ENCODE data around the gene RESP18. TPM values are rescaled to one million over a fixed set of nuclear protein-coding genes. Genes with fewer than 3 reads are reported as not detected.

Gene RESP18
- total RNA-seq, 2 donors from 2014 or later, result not detected

GRCh38 chr2:219285894-219286425 is 46.6 kb downstream of the RESP18 start:
- no peak overlapping the region for H3K4me3 ChIP-seq
- peaks cover 0 to 16% of the 10 kb centered on the region in 2 donors for H3K36me3 ChIP-seq
- H3K9me3 ChIP-seq, result no peaks in the 10 kb centered on the region
- no peaks in the 10 kb centered on the region for H3K27me3 ChIP-seq (replicated peaks; ENCODE audit: insufficient read depth)
- TF ChIP-seq POLR2A (IDR thresholded peaks at IDR 0.05) (no peak), POLR2AphosphoS5 (IDR thresholded peaks at IDR 0.05) (peak; percentile 45)
- DNase-seq (ENCODE audit: low spot score), result peak; percentile 66
- 54% methylated on average over 17 of the region's 17 CpGs for WGBS
- peaks cover 9% of the 10 kb centered on the region for H3K4me1 ChIP-seq (replicated peaks)
- H3K27ac ChIP-seq, result no peak overlapping the region
- intact Hi-C loops (cut with DNase I), result no loop called here

GRCh38 chr2:219285373-219285735 is 47.2 kb downstream of the RESP18 start:
- Histone ChIP-seq H3K27ac (no peak overlapping the region), H3K27me3 (replicated peaks; ENCODE audit: insufficient read depth) (no peaks in the 10 kb centered on the region), H3K36me3 (peaks cover 0 to 16% of the 10 kb centered on the region in 2 donors), H3K9me3 (no peaks in the 10 kb centered on the region), H3K4me1 (replicated peaks) (peaks cover 11% of the 10 kb centered on the region), H3K4me3 (no peak overlapping the region)
- 79% methylated on average over 12 of the region's 12 CpGs for WGBS
- no peak for DNase-seq (ENCODE audit: low spot score)
- TF ChIP-seq CTCF (IDR thresholded peaks at IDR 0.05), result no peak
- no peak for TF ChIP-seq POLR2A (IDR thresholded peaks at IDR 0.05)
- no peak for TF ChIP-seq POLR2AphosphoS5 (IDR thresholded peaks at IDR 0.05)
- intact Hi-C loops (cut with DNase I), result no loop called here

GRCh38 chr2:219284501-219285372 is 47.8 kb downstream of the RESP18 start:
- no peak for TF ChIP-seq POLR2A (IDR thresholded peaks at IDR 0.05)
- no peaks in the 10 kb centered on the region for H3K9me3 ChIP-seq
- H3K27me3 ChIP-seq (replicated peaks; ENCODE audit: insufficient read depth), result no peaks in the 10 kb centered on the region
- 85% methylated on average over 16 of the region's 16 CpGs for WGBS
- no peak for DNase-seq (ENCODE audit: low spot score)
- peaks cover 16% of the 10 kb centered on the region for H3K4me1 ChIP-seq (replicated peaks)
- intact Hi-C loops (cut with DNase I), result no loop called here
- no peak overlapping the region for H3K4me3 ChIP-seq
- no peak overlapping the region for H3K27ac ChIP-seq
- peaks cover 0 to 16% of the 10 kb centered on the region in 2 donors for H3K36me3 ChIP-seq

- Histone ChIP-seq H3K27ac (no peak overlapping the region), H3K36me3 (peaks cover 0 to 16% of the 10 kb centered on the region in 2 donors)
- intact Hi-C loops (cut with DNase I), result no loop called here
These were observed 49.5 kb downstream of the RESP18 start for GRCh38 chr2:219282943-219283581.

GRCh38 chr2:219282375-219282774 is 50.2 kb downstream of the RESP18 start:
- intact Hi-C loops (cut with DNase I), result no loop called here
- peaks cover 0 to 16% of the 10 kb centered on the region in 2 donors for H3K36me3 ChIP-seq
- peaks cover 22% of the 10 kb centered on the region for H3K4me1 ChIP-seq (replicated peaks)
- no peak overlapping the region for H3K27ac ChIP-seq
- no peaks in the 10 kb centered on the region for H3K27me3 ChIP-seq (replicated peaks; ENCODE audit: insufficient read depth)
- 90% methylated on average over 5 of the region's 5 CpGs for WGBS
- TF ChIP-seq POLR2A (IDR thresholded peaks at IDR 0.05) (no peak), CTCF (IDR thresholded peaks at IDR 0.05) (no peak), POLR2AphosphoS5 (IDR thresholded peaks at IDR 0.05) (no peak)
- no peaks in the 10 kb centered on the region for H3K9me3 ChIP-seq
- DNase-seq (ENCODE audit: low spot score), result no peak
- H3K4me3 ChIP-seq, result no peak overlapping the region

More at GRCh38 chr2:219282943-219283581, 49.5 kb downstream of the RESP18 start:
- WGBS, result 90% methylated on average over 17 of the region's 17 CpGs
- no peak for DNase-seq (ENCODE audit: low spot score)
- H3K27me3 ChIP-seq (replicated peaks; ENCODE audit: insufficient read depth), result no peaks in the 10 kb centered on the region
- H3K4me1 ChIP-seq (replicated peaks), result peaks cover 22% of the 10 kb centered on the region
- TF ChIP-seq POLR2AphosphoS5 (IDR thresholded peaks at IDR 0.05) (no peak), CTCF (IDR thresholded peaks at IDR 0.05) (no peak), POLR2A (IDR thresholded peaks at IDR 0.05) (no peak)
- no peaks in the 10 kb centered on the region for H3K9me3 ChIP-seq
- H3K4me3 ChIP-seq, result no peak overlapping the region
